ENCODE results near the gene STOX2.

DNA sequence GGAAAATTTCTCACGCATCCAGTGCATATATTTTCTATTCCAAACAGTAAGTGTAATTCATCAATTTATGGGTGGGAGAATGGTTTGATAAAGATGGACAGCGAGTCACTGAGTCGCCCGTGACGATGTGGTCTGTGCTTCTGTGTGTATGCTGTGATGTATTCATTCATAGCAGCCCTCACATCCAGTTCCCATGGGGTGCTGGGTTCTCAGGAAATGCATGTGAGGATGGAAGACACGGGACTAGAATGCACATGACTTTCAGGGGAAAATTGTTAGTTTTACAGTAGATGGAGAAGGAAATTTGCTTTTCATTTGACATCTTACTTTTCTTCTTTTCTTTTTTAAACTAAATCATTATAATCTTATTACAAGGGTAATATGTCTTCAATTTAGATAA is 152.9 kb downstream of the STOX2 start:
- TF ChIP-seq NFIB (CRISPR knock-in tag; IDR thresholded peaks at IDR 0.05; ENCODE audit: borderline replicate concordance) (no peak), FOSL1 (CRISPR knock-in tag; IDR thresholded peaks at IDR 0.05; ENCODE audit: borderline replicate concordance) (no peak)
